K562 (cell line): ENCODE measurements around the gene NTN4. TPM values are rescaled to one million over a fixed set of nuclear protein-coding genes. Genes with fewer than 3 reads are reported as not detected.
A peak's percentile ranks its signal among the peaks of the same experiment; 100 is the strongest.

Experiments
- ATAC-seq: fragments of 200-7000 bp; cut with Tn5 transposase; 3 replicates; pipeline ENCODE4 v1.9.1; 2020; ENCODE audit warnings: moderate library complexity
- BruUV-seq: library from RNA; stranded (reverse); fragments of 400-500 nt; replicated peaks from 2 replicates; lab custom pipeline; 2021; lab: Mats Ljungman, UMichigan
- CTCF ChIA-PET: fragments of 300-600 bp; formaldehyde crosslinking; extraction: SDS; loops from one replicate; lab custom pipeline; 2021; ENCODE audit warnings: low intra/inter-chr PET ratio; lab: Yijun Ruan, JAX
- POLR2A ChIA-PET: fragments of 300-600, 350-650 bp; sonication (Branson Sonifier 250); formaldehyde crosslinking; extraction: SDS; loops from one replicate; lab custom pipeline; 2021; ENCODE audit warnings: antibody characterized with exemption, inconsistent platforms; lab: Yijun Ruan, JAX
- DNase-seq, 4 experiments: peaks; one replicate each; pipeline versions ENCODE4 v3.0.0 to v3.0.0-alpha.2; 2011 to 2018; ENCODE audit warnings: low spot score in 3 of 4, mixed read lengths in 3 of 4; ENCODE audit errors: extremely low read depth in 1 of 4
- FAIRE-seq: peaks from 2 replicates; lab custom pipeline; 2011; peaks lifted over from hg19 to GRCh38; lab: Jason Lieb, UNC
- H2AFZ ChIP-seq: 2 replicates; pipeline ENCODE4 v1.6.0; 2011; ENCODE audit warnings: low read depth, low read length, control low read depth, inconsistent platforms
- H3K27ac ChIP-seq: fragments of 200-600 bp; 3 replicates; pipeline ENCODE4 v1.8.0; 2011; ENCODE audit warnings: low read depth, mild to moderate bottlenecking, control low read depth, inconsistent platforms, low read length, moderate library complexity, mixed read lengths; ENCODE audit errors: extremely low read depth
- H3K27me3 ChIP-seq, 2 experiments: fragments of 300-600 bp in 1 of 2; 2 replicates in 1 of 2; 3 replicates in 1 of 2; pipeline versions ENCODE4 v1.6.0 to v1.8.0; 2011; ENCODE audit warnings: inconsistent platforms in 2 of 2, low read length in 2 of 2, mild to moderate bottlenecking in 1 of 2, mixed read lengths in 1 of 2, moderate library complexity in 1 of 2; ENCODE audit not compliant: control insufficient read depth in 2 of 2, insufficient read depth in 2 of 2
- H3K36me3 ChIP-seq: fragments of 300-600 bp; 3 replicates; pipeline ENCODE4 v1.8.0; 2011; ENCODE audit warnings: mild to moderate bottlenecking, low read length, inconsistent platforms; ENCODE audit not compliant: control insufficient read depth, insufficient read depth
- H3K4me1 ChIP-seq, 2 experiments: fragments of 200-600 bp in 1 of 2; replicated peaks in 1 of 2; 2 replicates in 1 of 2; 3 replicates in 1 of 2; pipeline versions ENCODE4 v1.5.1 to v1.8.0; 2011; ENCODE audit warnings: inconsistent platforms in 2 of 2, low read length in 2 of 2, mild to moderate bottlenecking in 1 of 2, mixed read lengths in 1 of 2, moderate library complexity in 1 of 2; ENCODE audit not compliant: control insufficient read depth in 2 of 2, insufficient read depth in 2 of 2
- H3K4me2 ChIP-seq: 2 replicates; pipeline ENCODE4 v1.6.1; 2011; ENCODE audit warnings: low read length, control low read depth, inconsistent platforms, mixed read lengths; ENCODE audit not compliant: insufficient read depth
- H3K4me3 ChIP-seq: fragments of 200-600 bp; sonication (generic), shearing (Covaris generic); 2 replicates; pipeline ENCODE4 v1.5.1; 2016; ENCODE audit warnings: control low read depth, inconsistent platforms
- H3K79me2 ChIP-seq: fragments of 200-600 bp; 3 replicates; pipeline ENCODE4 v1.8.0; 2011; ENCODE audit warnings: low read length, inconsistent platforms; ENCODE audit not compliant: control insufficient read depth, insufficient read depth
- H3K9ac ChIP-seq, 2 experiments: 2 replicates each; pipeline versions ENCODE4 v1.6.0 to v1.6.1; 2011; ENCODE audit warnings: low read depth in 2 of 2, low read length in 2 of 2, control low read depth in 1 of 2, inconsistent platforms in 1 of 2, mild to moderate bottlenecking in 1 of 2, mixed read lengths in 1 of 2; ENCODE audit not compliant: insufficient read depth in 1 of 2
- H3K9me1 ChIP-seq: one replicate; pipeline ENCODE4 v1.6.0; 2011; ENCODE audit warnings: inconsistent platforms, mild to moderate bottlenecking, low read length, moderate library complexity; ENCODE audit not compliant: control insufficient read depth, insufficient read depth
- H3K9me3 ChIP-seq: replicated peaks from 2 replicates; pipeline ENCODE4 v1.5.1; 2011; ENCODE audit warnings: low read depth, low read length, inconsistent platforms; ENCODE audit not compliant: control insufficient read depth, insufficient read depth
- H4K20me1 ChIP-seq: replicated peaks from 2 replicates; pipeline ENCODE4 v1.6.1; 2011; ENCODE audit warnings: low read length, inconsistent platforms, mixed read lengths; ENCODE audit not compliant: control insufficient read depth, insufficient read depth
- BRF1 ChIP-seq: IDR thresholded peaks from 3 replicates; pipeline ENCODE4 v1.6.1; 2011; ENCODE audit warnings: borderline replicate concordance, mild to moderate bottlenecking; ENCODE audit not compliant: insufficient read length; ENCODE audit errors: extremely low read depth
- CEBPG ChIP-seq, 3 experiments: fragments of 200-800 bp in 1 of 3; sonication (Bioruptor generic) in 1 of 3; sonication (generic) in 1 of 3; formaldehyde crosslinking in 1 of 3; IDR thresholded peaks in 2 of 3; conservative IDR thresholded peaks in 1 of 3; 2 replicates each; pipeline versions ENCODE4 v1.6.1 to v1.8.0; 2016 to 2022; ENCODE audit warnings: missing compliant biosample characterization in 2 of 3, missing genetic modification characterization in 2 of 3, mild to moderate bottlenecking in 1 of 3, missing genetic modification reagents in 1 of 3
- HDAC3 ChIP-seq: fragments of 450-650 bp; IDR thresholded peaks from 2 replicates; pipeline ENCODE4 v1.6.1; 2018; ENCODE audit warnings: borderline replicate concordance, mild to moderate bottlenecking, moderate library complexity; ENCODE audit not compliant: partially characterized antibody
- MAFG ChIP-seq: fragments of 450-650 bp; conservative IDR thresholded peaks from 2 replicates; pipeline ENCODE4 v1.6.1; 2016; ENCODE audit warnings: missing genetic modification characterization, missing compliant biosample characterization
- RBM25 ChIP-seq: fragments of 200-400 bp; formaldehyde crosslinking; IDR thresholded peaks from 2 replicates; pipeline ENCODE4 v1.6.1; 2018; ENCODE audit warnings: low read length, low read depth, moderate library complexity; ENCODE audit not compliant: severe bottlenecking
- ZNF316 ChIP-seq: fragments of 450-650 bp; IDR thresholded peaks from 2 replicates; pipeline ENCODE4 v1.6.1; 2016
- ZSCAN29 ChIP-seq: fragments of 450-650 bp; IDR thresholded peaks from 2 replicates; pipeline ENCODE4 v1.6.1; 2017
- WGBS: fragments of 100-300 bp; shearing (Covaris generic); methylation state at CpG from one replicate; pipeline ENCODE4 v1.1.6; 2016; ENCODE audit warnings: low coverage, mixed read lengths; ENCODE audit not compliant: insufficient coverage; ENCODE audit errors: missing lambda C conversion rate; 5-methylcytosine and 5-hydroxymethylcytosine counted together
- in situ Hi-C: fragments of 300-500 bp; cut with MboI; formaldehyde crosslinking; loops from 4 replicates; pipeline ENCODE4 v1.15.0; 2018; ENCODE audit warnings: inconsistent platforms, mixed read lengths
- intact Hi-C: fragments of 100-400 bp; cut with micrococcal nuclease; formaldehyde crosslinking; loops from 2 replicates; pipeline ENCODE4 v1.14.2; 2022
- polyA plus RNA-seq, 8 experiments: library from polyadenylated mRNA; depleted of rRNA in 4 of 8; stranded (reverse) in 5 of 8; unstranded in 3 of 8; fragments of >200 nt; fragmentation: Nextera tagmentation in 2 of 8; fragmentation: Illumina TruSeq in 1 of 8; extraction: Ambion mirVana in 2 of 8; extraction: Trizol in 1 of 8; gene quantifications; 2 replicates each; pipeline versions ENCODE4 v1.2.1 to v1.2.3, GENCODE V29; 2011 to 2014; ENCODE audit warnings: inconsistent platforms in 1 of 8, missing spikeins in 1 of 8
- total RNA-seq, 7 experiments: library from RNA; depleted of rRNA in 6 of 7; stranded (reverse); fragments of >200 nt in 6 of 7; fragmentation: Illumina TruSeq in 2 of 7; extraction: Trizol in 2 of 7; gene quantifications; 2 replicates each; pipeline versions ENCODE4 v1.2.1 to v1.2.3, GENCODE V29; 2011 to 2021; ENCODE audit warnings: low replicate concordance in 1 of 7

The NTN4 gene
- total and polyA plus RNA-seq, 9 of the 15 experiments (the other 6 are each of a cell fraction or from before 2014, with no cell fraction given): 0.13 TPM; not detected in 8

DNA sequence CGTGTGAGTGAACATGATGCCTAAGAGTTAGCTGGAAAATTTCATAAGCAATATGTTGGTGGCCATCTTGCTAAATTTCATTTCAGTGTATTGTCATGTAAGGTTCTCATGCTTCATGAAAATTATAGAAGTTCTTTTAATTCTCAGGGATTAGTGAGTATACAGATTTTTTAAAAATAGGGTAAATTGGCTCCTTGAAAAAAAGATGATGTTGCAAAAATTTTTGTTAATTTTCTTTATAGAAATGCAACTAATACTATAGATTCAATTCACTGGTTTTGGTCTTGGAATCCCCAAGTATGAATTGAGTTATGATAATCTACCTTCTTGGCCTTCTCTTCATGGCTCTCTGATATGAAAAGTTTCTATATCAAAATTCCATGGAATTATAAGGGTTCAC is 75.4 kb downstream of the NTN4 start:
- WGBS: 0% methylated on average over 1 of the region's 1 CpG
- Histone ChIP-seq H3K4me2 (no peak overlapping the region), H3K9me3 (no peaks in the 10 kb centered on the region)
- ATAC-seq: no peak
- no peak for TF ChIP-seq CEBPG (CRISPR knock-in tag; IDR thresholded peaks at IDR 0.05)
- TF ChIP-seq CEBPG (tag; conservative IDR thresholded peaks at IDR 0.05 in 1 of 2, IDR thresholded peaks at IDR 0.05 in 1 of 2): no peak
- no peak for TF ChIP-seq ZSCAN29
- no peak for TF ChIP-seq BRF1
- peak; percentile 59 for TF ChIP-seq MAFG (tag)
- peak; percentile 66 for TF ChIP-seq ZNF316
- TF ChIP-seq, all 486 proteins: peak for 2
- Histone ChIP-seq H3K36me3 (no peaks in the 10 kb centered on the region), H3K27ac (no peak overlapping the region), H2AFZ (no peak overlapping the region), H3K9ac (no peak overlapping the region), H4K20me1 (no peaks in the 10 kb centered on the region), H3K4me3 (no peak overlapping the region), H3K4me1 (no peaks in the 10 kb centered on the region), H3K9me1 (no peaks in the 10 kb centered on the region), H3K79me2 (no peaks in the 10 kb centered on the region), H3K27me3 (no peaks in the 10 kb centered on the region)
- POLR2A ChIA-PET: no interaction called here
- in situ Hi-C loops: no loop called here
- BruUV-seq: no TSS peak
- DNase-seq: no peak
- FAIRE-seq: no peak
- intact Hi-C loops: no loop called here
- CTCF ChIA-PET: no interaction called here

DNA sequence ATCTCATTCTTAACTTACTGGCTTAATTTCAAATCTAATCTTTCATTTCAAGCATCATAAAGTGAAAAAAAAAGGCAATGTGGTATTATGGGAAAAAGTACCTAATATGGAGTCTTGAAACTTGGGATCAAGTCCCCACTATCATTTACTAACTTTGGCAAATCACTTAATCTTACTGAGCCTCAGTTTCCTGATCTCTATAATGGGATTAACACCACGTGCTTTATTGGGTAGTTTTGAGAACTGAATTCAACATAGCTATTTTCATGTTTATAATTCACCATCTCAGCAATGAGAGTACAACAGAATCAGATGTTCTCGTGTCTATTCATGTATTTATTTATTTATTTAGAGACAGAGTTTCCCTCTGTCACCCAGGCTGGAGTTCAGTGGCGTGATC is 78.3 kb downstream of the NTN4 start:
- no peaks in the 10 kb centered on the region for H3K9me3 ChIP-seq
- intact Hi-C loops: no loop called here
- no peaks in the 10 kb centered on the region for H4K20me1 ChIP-seq
- H2AFZ ChIP-seq: no peak overlapping the region
- no peak overlapping the region for H3K4me2 ChIP-seq
- no peaks in the 10 kb centered on the region for H3K27me3 ChIP-seq
- no peak overlapping the region for H3K9ac ChIP-seq
- in situ Hi-C loops: no loop called here
- no peak overlapping the region for H3K4me3 ChIP-seq
- ATAC-seq (no peak), FAIRE-seq (no peak), DNase-seq (no peak)
- no peaks in the 10 kb centered on the region for H3K4me1 ChIP-seq
- no peaks in the 10 kb centered on the region for H3K36me3 ChIP-seq
- BruUV-seq: no TSS peak
- H3K27ac ChIP-seq: no peak overlapping the region
- POLR2A ChIA-PET: interaction anchor here (0.6 kb wide), 1 partner anchor 80 kb away, joined by 4 read pairs; no protein-coding TSS in a partner anchor
- WGBS: 3% methylated on average over 3 of the region's 3 CpGs
- TF ChIP-seq HDAC3 (no peak), RBM25 (peak; percentile 72)
- no peaks in the 10 kb centered on the region for H3K9me1 ChIP-seq
- CTCF ChIA-PET: no interaction called here
- H3K79me2 ChIP-seq: no peaks in the 10 kb centered on the region
